ENCODE results near the gene ROBO1.

ROBO1 gene

DNA sequence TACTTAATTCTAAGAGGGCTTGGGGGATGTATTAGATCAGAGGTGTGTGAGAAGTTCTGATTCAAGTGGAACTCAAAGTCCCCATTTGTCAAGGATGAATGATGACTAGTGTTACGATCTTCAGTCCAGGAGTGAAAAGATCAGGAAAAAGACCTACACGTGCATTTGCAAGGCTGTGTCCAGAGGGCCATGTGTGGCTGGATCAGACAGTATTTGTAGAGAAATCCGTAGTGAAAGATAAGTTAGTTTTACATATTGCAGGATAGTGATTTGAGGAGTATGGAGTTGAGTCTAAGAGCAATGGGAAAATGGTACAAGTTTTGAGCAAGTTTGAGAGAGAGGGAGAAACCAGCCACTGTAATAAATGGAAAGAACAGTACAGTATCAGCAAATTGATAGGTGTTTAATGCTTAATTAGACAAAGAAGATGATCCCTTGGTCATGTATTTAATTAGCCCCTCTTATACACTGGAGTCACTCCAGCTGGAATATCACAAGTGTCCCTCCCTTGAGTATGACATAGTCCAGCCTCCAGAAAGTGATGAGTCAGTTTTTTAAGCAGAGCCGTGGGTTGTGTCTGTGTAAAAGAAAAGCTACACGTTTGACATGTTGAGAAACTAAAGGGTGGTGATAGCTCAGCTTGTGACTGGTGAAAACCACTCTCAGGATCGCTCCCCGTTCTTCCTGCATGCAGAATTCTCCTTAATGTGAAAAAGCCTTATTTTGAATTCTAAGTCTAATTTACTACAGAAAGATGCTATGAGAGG, 348.8 kb downstream of the ROBO1 start:
- H3K27ac ChIP-seq, result no peak overlapping the region
- no peaks in the 10 kb centered on the region for H3K36me3 ChIP-seq (ENCODE audit: insufficient read depth, low read length)
- H3K4me3 ChIP-seq, result no peak overlapping the region
- TF ChIP-seq EZH2 (IDR thresholded peaks at IDR 0.05), result no peak
- TF ChIP-seq POLR2AphosphoS5 (IDR thresholded peaks at IDR 0.05; ENCODE audit: borderline replicate concordance, low read depth, low read length), result no peak
- TF ChIP-seq FOXP2 (optimal IDR thresholded peaks at IDR 0.05; ENCODE audit: control extremely low read depth, extremely low read length, insufficient read depth), result no peak
- H3K9me3 ChIP-seq (ENCODE audit: low read depth, low read length), result no peaks in the 10 kb centered on the region
- DNase-seq (ENCODE audit: low read depth, low spot score), result no peak
- H3K9ac ChIP-seq (ENCODE audit: insufficient read length), result no peak overlapping the region

- no peak for TF ChIP-seq FOXP2 (optimal IDR thresholded peaks at IDR 0.05; ENCODE audit: control extremely low read depth, extremely low read length, insufficient read depth)
- no peaks in the 10 kb centered on the region for H3K36me3 ChIP-seq (ENCODE audit: insufficient read depth, low read length)
- H3K9me3 ChIP-seq (ENCODE audit: low read depth, low read length), result no peaks in the 10 kb centered on the region
- no peak overlapping the region for H3K4me3 ChIP-seq
- H3K27ac ChIP-seq, result no peak overlapping the region
- no peak for DNase-seq (ENCODE audit: low read depth, low spot score)
- no peak overlapping the region for H3K9ac ChIP-seq (ENCODE audit: insufficient read length)
These were observed 352.4 kb downstream of the ROBO1 start for GRCh38 chr3:79415356-79415755.

DNA sequence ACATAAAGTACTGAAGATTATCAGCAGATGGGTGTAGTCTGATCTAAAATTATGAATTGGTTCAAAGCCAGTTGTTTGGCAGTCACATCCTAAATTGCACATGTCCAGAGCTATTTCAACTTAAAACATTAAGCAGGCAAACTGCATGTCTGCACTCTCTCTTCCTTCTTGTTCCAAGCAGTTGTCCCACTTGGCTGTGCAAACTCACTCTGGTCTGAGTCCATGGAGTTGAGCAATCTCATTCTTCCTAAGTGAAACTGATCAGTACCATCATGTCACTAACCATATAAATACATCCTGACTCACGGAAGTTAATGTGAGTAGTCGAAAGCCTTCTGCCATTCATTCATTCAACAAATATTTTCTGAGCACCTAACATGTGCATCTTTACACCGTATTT, 353.0 kb downstream of the ROBO1 start:
- Histone ChIP-seq H3K4me3 (no peak overlapping the region), H3K9me3 (ENCODE audit: low read depth, low read length) (no peaks in the 10 kb centered on the region), H3K9ac (ENCODE audit: insufficient read length) (no peak overlapping the region), H3K27ac (no peak overlapping the region), H3K36me3 (ENCODE audit: insufficient read depth, low read length) (no peaks in the 10 kb centered on the region)
- no peak for DNase-seq (ENCODE audit: low read depth, low spot score)
- TF ChIP-seq POLR2AphosphoS5 (IDR thresholded peaks at IDR 0.05; ENCODE audit: borderline replicate concordance, low read depth, low read length), result no peak
- TF ChIP-seq FOXP2 (optimal IDR thresholded peaks at IDR 0.05; ENCODE audit: control extremely low read depth, extremely low read length, insufficient read depth), result no peak
- TF ChIP-seq EZH2 (IDR thresholded peaks at IDR 0.05), result no peak

DNA sequence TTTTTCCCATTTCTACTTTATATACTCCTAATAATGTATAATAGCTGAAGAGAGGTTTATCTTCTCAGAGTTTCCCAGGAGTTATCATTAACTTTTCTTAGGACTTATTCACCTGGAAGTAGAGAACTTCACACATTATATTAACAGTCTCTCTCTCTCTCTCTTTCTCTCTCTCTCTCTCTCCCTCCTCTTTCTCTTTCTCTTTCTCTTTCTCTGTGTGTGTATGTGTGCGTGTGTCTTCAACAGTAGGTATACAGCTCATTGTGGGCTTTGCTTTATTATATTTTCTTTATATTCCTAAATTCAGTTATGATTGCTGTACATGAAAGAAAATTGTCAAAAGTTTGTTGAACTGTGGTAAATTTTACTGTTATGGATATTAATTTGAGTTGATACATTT, 353.8 kb downstream of the ROBO1 start:
- Histone ChIP-seq H3K36me3 (ENCODE audit: insufficient read depth, low read length) (no peaks in the 10 kb centered on the region), H3K9ac (ENCODE audit: insufficient read length) (no peak overlapping the region), H3K4me3 (no peak overlapping the region), H3K27ac (no peak overlapping the region), H3K9me3 (ENCODE audit: low read depth, low read length) (no peaks in the 10 kb centered on the region)
- DNase-seq (ENCODE audit: low read depth, low spot score), result no peak
- TF ChIP-seq POLR2AphosphoS5 (IDR thresholded peaks at IDR 0.05; ENCODE audit: borderline replicate concordance, low read depth, low read length) (no peak), EZH2 (IDR thresholded peaks at IDR 0.05) (no peak), FOXP2 (optimal IDR thresholded peaks at IDR 0.05; ENCODE audit: control extremely low read depth, extremely low read length, insufficient read depth) (no peak)

DNA sequence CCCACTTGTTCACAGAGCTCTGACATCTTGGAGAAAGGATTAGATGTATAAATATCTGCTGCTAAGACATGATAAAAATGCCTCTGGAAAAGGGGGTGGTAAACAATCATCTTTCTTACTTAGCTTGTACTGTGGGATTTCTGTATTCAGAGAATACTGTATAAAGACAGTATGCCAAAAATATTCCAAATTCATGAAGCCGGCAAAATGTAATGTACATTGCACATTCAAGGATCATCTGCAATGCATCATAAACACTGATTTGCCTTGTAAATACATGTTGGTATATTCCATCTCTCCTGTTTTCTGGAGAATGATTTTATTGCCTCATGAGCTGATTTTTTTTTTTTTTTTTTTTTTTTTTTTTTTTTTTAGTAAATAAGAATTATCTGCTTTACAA, 355.3 kb downstream of the ROBO1 start:
- TF ChIP-seq EZH2 (IDR thresholded peaks at IDR 0.05) (no peak), POLR2AphosphoS5 (IDR thresholded peaks at IDR 0.05; ENCODE audit: borderline replicate concordance, low read depth, low read length) (no peak), FOXP2 (optimal IDR thresholded peaks at IDR 0.05; ENCODE audit: control extremely low read depth, extremely low read length, insufficient read depth) (no peak)
- no peak for DNase-seq (ENCODE audit: low read depth, low spot score)
- Histone ChIP-seq H3K9ac (ENCODE audit: insufficient read length) (no peak overlapping the region), H3K36me3 (ENCODE audit: insufficient read depth, low read length) (no peaks in the 10 kb centered on the region), H3K4me3 (no peak overlapping the region), H3K9me3 (ENCODE audit: low read depth, low read length) (no peaks in the 10 kb centered on the region), H3K27ac (no peak overlapping the region)

DNA sequence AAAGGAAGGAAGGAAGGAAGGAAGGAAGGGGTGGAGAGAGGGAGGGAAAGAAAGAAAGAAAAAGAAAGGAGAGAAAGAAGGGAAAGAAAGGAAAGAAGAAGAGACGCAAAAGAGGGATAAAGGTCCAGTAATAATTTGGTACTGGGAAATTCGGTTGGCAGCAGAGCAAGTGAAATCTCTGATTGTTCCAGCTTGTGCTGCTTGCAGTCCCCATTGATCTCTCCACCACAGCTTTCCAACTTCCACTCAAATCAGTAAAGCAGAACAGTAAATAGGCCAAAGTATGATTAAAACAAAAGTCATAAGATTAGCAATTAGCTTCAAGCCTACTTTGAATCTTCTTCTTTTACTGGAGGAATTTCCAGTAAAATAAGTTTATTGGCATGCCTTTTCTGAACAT, 357.2 kb downstream of the ROBO1 start:
- TF ChIP-seq EZH2 (IDR thresholded peaks at IDR 0.05) (no peak), POLR2AphosphoS5 (IDR thresholded peaks at IDR 0.05; ENCODE audit: borderline replicate concordance, low read depth, low read length) (no peak), FOXP2 (optimal IDR thresholded peaks at IDR 0.05; ENCODE audit: control extremely low read depth, extremely low read length, insufficient read depth) (no peak)
- no peak overlapping the region for H3K9ac ChIP-seq (ENCODE audit: insufficient read length)
- no peak overlapping the region for H3K4me3 ChIP-seq
- H3K27ac ChIP-seq, result no peak overlapping the region
- DNase-seq (ENCODE audit: low read depth, low spot score), result no peak
- H3K36me3 ChIP-seq (ENCODE audit: insufficient read depth, low read length), result no peaks in the 10 kb centered on the region
- no peaks in the 10 kb centered on the region for H3K9me3 ChIP-seq (ENCODE audit: low read depth, low read length)

GRCh38 chr3:79410136-79410535, 357.7 kb downstream of the ROBO1 start:
- H3K9ac ChIP-seq (ENCODE audit: insufficient read length), result no peak overlapping the region
- DNase-seq (ENCODE audit: low read depth, low spot score), result no peak

DNA sequence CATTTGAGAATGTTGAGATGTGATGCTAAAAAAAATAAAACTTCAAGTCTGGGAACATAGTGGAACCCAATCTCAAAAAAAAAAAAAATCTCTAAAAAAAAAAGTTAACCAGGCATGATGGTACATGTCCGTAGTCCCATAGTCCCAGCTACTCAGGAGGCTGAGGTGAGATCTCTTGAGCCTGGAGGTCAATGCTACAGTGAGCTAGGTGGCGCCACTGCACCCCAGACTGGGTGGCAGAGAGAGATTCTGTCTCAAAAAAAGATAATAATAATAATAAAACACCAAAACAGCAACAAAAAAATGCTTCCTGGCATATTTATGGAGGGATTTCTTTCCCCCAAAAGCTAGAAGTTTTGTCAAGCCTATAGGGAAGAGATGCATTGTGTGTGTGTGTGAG, 361.6 kb downstream of the ROBO1 start:
- no peak overlapping the region for H3K27ac ChIP-seq
- no peak for TF ChIP-seq EZH2 (IDR thresholded peaks at IDR 0.05)
- TF ChIP-seq POLR2AphosphoS5 (IDR thresholded peaks at IDR 0.05; ENCODE audit: borderline replicate concordance, low read depth, low read length), result no peak
- no peak for TF ChIP-seq FOXP2 (optimal IDR thresholded peaks at IDR 0.05; ENCODE audit: control extremely low read depth, extremely low read length, insufficient read depth)
- no peak overlapping the region for H3K9ac ChIP-seq (ENCODE audit: insufficient read length)
- no peaks in the 10 kb centered on the region for H3K9me3 ChIP-seq (ENCODE audit: low read depth, low read length)
- DNase-seq (ENCODE audit: low read depth, low spot score), result no peak
- H3K4me3 ChIP-seq, result no peak overlapping the region
- H3K36me3 ChIP-seq (ENCODE audit: insufficient read depth, low read length), result no peaks in the 10 kb centered on the region

More at GRCh38 chr3:79410136-79410535, 357.7 kb downstream of the ROBO1 start:
- H3K27ac ChIP-seq, result no peak overlapping the region
- no peak for TF ChIP-seq POLR2AphosphoS5 (IDR thresholded peaks at IDR 0.05; ENCODE audit: borderline replicate concordance, low read depth, low read length)
- TF ChIP-seq FOXP2 (optimal IDR thresholded peaks at IDR 0.05; ENCODE audit: control extremely low read depth, extremely low read length, insufficient read depth), result no peak
- TF ChIP-seq EZH2 (IDR thresholded peaks at IDR 0.05), result no peak
- no peaks in the 10 kb centered on the region for H3K36me3 ChIP-seq (ENCODE audit: insufficient read depth, low read length)
- H3K4me3 ChIP-seq, result no peak overlapping the region
- H3K9me3 ChIP-seq (ENCODE audit: low read depth, low read length), result no peaks in the 10 kb centered on the region

DNA sequence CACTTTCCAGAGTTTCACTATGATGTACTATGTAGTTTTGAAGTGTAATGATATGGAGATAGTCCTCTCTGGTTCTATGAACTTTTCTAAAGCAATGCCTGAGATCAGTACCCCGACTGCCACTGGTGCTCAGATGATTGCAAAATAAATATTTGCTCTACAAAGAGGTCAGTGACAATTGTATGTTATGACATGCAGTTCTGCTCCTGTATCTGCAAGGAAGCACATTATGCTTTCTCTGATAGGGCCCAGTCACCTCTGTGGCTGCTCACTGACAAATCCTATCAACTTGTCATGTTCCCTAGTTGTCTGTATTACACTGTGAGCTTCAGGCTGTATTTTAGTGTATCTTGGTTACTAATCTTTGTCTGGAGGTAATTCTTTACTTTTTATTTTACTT, 362.6 kb downstream of the ROBO1 start:
- Histone ChIP-seq H3K9ac (ENCODE audit: insufficient read length) (no peak overlapping the region), H3K36me3 (ENCODE audit: insufficient read depth, low read length) (no peaks in the 10 kb centered on the region), H3K9me3 (ENCODE audit: low read depth, low read length) (no peaks in the 10 kb centered on the region), H3K4me3 (no peak overlapping the region), H3K27ac (no peak overlapping the region)
- no peak for DNase-seq (ENCODE audit: low read depth, low spot score)
- TF ChIP-seq EZH2 (IDR thresholded peaks at IDR 0.05) (no peak), FOXP2 (optimal IDR thresholded peaks at IDR 0.05; ENCODE audit: control extremely low read depth, extremely low read length, insufficient read depth) (no peak), POLR2AphosphoS5 (IDR thresholded peaks at IDR 0.05; ENCODE audit: borderline replicate concordance, low read depth, low read length) (no peak)

Measured in SK-N-MC (cell line).